ENCODE results near the gene NSL1.
"Not testable (repeated sequence)": the region's sequence is repeated elsewhere in the genome, so short reads cannot be mapped to it uniquely, and the experiment has no call there.

Gene NSL1

GRCh38 chr1:212713465-212714136 is 78.0 kb downstream of the NSL1 start:
- Mint-ChIP-seq H3K27ac (peak overlapping the region; percentile 64), H3K27me3 (peaks cover 28% of the 10 kb centered on the region), H3K4me3 (no peak overlapping the region), H3K36me3 (ENCODE audit: low read depth) (no peaks in the 10 kb centered on the region), H3K4me1 (ENCODE audit: low read depth) (peaks cover 28% of the 10 kb centered on the region), H3K9me3 (peaks cover 3% of the 10 kb centered on the region)

DNA sequence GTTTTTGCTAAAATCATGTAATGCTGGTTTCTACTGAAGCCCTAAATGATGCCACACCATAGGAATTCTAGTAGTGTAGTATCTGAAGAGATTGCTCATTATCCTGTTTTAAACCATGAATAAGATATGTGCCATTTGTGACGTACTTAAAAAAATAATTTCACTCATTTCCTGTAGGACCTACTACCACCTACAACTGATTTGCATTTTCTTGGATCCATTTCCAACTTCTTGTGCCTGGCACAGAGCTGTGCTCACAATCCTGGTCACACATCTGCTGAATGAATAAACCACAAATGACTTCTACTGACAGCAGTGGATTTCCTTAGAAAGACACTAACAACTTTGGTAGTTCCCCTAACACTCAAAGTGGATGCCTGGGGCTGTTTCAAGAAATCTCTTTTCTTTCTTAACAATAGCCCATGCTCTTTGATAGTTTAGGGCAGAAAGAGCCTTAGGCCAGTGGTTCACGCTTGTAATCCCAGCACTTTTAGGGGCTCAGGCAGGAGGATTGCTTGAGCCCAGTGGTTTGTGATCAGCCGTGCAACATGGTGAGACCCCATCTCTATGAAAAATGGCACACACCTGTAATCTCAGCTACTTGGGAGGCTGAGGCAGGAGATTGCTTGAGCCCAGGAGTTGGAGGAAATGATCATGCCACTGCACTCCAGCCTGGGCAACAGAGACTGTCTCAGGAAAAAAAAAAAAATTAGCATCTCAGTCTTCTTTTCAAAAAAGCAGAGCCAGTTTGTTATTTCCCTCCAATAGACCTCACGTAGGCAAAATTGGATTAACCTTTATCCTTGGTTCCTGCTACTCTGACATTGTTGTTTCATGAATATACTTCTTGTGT is 78.9 kb downstream of the NSL1 start:
- Mint-ChIP-seq H3K27me3 (peaks cover 19% of the 10 kb centered on the region), H3K4me3 (no peak overlapping the region), H3K27ac (peak overlapping the region; percentile 86), H3K36me3 (ENCODE audit: low read depth) (no peaks in the 10 kb centered on the region), H3K9me3 (peaks cover 3% of the 10 kb centered on the region), H3K4me1 (ENCODE audit: low read depth) (peaks cover 25% of the 10 kb centered on the region)

- not testable (repeated sequence) for H3K9me3 Mint-ChIP-seq; H3K36me3 Mint-ChIP-seq (ENCODE audit: low read depth); H3K4me3 Mint-ChIP-seq
- Mint-ChIP-seq H3K27me3 (peaks cover 12% of the 10 kb centered on the region), H3K27ac (peak overlapping the region; percentile 86), H3K4me1 (ENCODE audit: low read depth) (peaks cover 25% of the 10 kb centered on the region)
Observed at GRCh38 chr1:212711974-212712373, 79.6 kb downstream of the NSL1 start.

DNA sequence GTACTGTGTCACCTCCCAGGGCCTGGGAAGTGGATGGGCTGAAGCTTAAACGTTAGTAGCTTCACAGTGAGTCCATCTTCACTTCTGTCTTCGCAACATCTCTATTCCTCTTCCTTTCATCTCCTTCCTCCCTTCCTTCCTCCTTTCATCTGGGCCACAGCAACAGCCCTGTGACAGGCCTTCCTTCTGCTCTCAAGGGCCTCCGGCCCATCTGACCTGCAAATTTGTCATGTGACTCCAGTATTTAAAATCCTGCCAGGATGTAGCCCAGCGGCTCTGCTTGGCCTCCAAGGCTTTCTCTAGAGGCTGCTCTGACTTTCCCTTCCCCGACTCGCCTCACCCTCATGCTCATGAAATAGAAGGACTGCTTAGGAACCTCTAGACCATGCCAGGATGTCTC is 81.0 kb downstream of the NSL1 start:
- Mint-ChIP-seq H3K4me1 (ENCODE audit: low read depth) (peaks cover 25% of the 10 kb centered on the region), H3K4me3 (no peak overlapping the region), H3K27ac (peak overlapping the region; percentile 16), H3K9me3 (peaks cover under 1% of the 10 kb centered on the region), H3K36me3 (ENCODE audit: low read depth) (no peaks in the 10 kb centered on the region), H3K27me3 (peaks cover 1% of the 10 kb centered on the region)

DNA sequence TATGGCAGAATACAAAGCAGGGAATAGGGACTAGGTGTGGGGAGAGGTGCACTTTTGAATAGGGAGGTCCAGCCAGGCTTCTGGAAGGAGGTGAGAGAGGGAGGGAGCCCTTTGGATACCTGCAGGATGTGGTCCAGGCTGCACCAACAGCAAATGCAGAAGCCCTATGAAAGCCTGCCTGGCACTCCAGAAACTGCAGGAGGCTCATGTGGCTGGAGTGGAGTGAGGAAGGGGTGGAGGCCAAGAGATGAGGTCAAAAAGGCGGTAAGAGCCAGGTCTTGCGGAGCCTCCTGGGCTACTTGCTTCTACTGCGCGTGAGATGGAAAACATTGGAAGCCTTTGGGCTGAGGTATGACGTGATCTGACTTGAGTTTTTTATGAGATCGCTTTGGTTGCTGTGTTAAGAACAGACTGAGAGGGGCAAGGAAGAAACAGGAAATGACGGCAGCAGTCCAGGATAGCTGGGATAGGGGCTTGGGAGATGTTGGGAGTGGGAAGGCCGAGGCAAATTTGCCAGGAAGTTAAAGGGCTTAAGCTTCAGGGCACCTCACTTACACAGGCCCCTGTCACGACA is 87.5 kb downstream of the NSL1 start:
- Mint-ChIP-seq H3K36me3 (ENCODE audit: low read depth) (no peaks in the 10 kb centered on the region), H3K4me1 (ENCODE audit: low read depth) (peaks cover 51% of the 10 kb centered on the region), H3K27me3 (peaks cover 4% of the 10 kb centered on the region), H3K27ac (no peak overlapping the region), H3K4me3 (no peak overlapping the region), H3K9me3 (no peaks in the 10 kb centered on the region)

GRCh38 chr1:212702672-212703071 is 88.9 kb downstream of the NSL1 start:
- Mint-ChIP-seq H3K27me3 (peaks cover 4% of the 10 kb centered on the region), H3K27ac (no peak overlapping the region), H3K4me3 (no peak overlapping the region), H3K36me3 (ENCODE audit: low read depth) (peaks cover 4% of the 10 kb centered on the region), H3K4me1 (ENCODE audit: low read depth) (peaks cover 62% of the 10 kb centered on the region), H3K9me3 (no peaks in the 10 kb centered on the region)

- Mint-ChIP-seq H3K9me3 (no peaks in the 10 kb centered on the region), H3K36me3 (ENCODE audit: low read depth) (peaks cover 12% of the 10 kb centered on the region), H3K4me3 (peak overlapping the region; percentile 85), H3K4me1 (ENCODE audit: low read depth) (peaks cover 70% of the 10 kb centered on the region), H3K27ac (no peak overlapping the region), H3K27me3 (peaks cover 4% of the 10 kb centered on the region)
Observed at GRCh38 chr1:212701910-212702309, 89.7 kb downstream of the NSL1 start.

GRCh38 chr1:212700892-212701819 is 90.4 kb downstream of the NSL1 start:
- Mint-ChIP-seq H3K27ac (peak overlapping the region; percentile 94), H3K4me3 (peak overlapping the region; percentile 85), H3K36me3 (ENCODE audit: low read depth) (peaks cover 19% of the 10 kb centered on the region), H3K9me3 (no peaks in the 10 kb centered on the region), H3K27me3 (peaks cover 4% of the 10 kb centered on the region), H3K4me1 (ENCODE audit: low read depth) (peaks cover 76% of the 10 kb centered on the region)

DNA sequence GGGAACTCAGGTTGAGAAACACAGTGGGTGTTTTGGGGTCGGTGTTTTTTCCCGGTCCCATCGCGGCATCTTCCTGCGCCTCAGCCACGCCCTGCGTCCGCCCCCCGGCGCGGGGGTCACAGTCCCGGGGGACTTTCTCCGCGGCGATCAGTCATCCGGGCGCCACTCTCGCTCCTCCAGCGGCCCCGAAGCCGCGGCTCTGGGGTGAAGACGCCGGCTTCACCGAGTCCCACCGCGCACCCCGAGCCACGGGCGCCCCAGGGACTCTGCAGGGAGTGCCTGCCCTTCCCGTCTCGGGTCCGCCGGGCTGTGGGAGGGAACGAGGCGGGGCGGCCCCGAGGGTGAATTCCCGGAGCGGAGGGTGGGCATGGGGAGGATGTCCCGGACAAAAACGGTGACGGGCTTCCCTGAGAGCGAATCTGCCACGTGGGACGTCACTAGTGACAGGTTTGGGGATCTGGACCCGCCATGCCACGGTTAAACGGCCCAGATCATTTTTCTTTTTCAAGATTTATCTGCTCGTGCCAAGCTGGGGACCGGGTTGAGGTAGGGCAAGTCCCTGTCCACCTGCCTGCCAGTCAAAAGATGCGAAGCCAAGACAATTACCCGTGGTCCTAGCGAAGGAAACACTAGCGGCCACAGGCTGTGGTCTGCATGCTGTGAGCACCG is 91.2 kb downstream of the NSL1 start:
- H3K4me1 Mint-ChIP-seq (ENCODE audit: low read depth): peaks cover 78% of the 10 kb centered on the region
- no peaks in the 10 kb centered on the region for H3K9me3 Mint-ChIP-seq
- H3K27ac Mint-ChIP-seq: peak overlapping the region; percentile 94
- H3K36me3 Mint-ChIP-seq (ENCODE audit: low read depth): peaks cover 27% of the 10 kb centered on the region
- H3K4me3 Mint-ChIP-seq: peak overlapping the region; percentile 85
- H3K27me3 Mint-ChIP-seq: peaks cover 4% of the 10 kb centered on the region

- Mint-ChIP-seq H3K4me3 (peak within 1 kb of the TSS; percentile 85), H3K27ac (peak within 1 kb of the TSS; percentile 94), H3K4me1 (ENCODE audit: low read depth) (peaks cover 74% of the 10 kb centered on the region), H3K9me3 (no peaks in the 10 kb centered on the region), H3K27me3 (peaks cover 4% of the 10 kb centered on the region), H3K36me3 (ENCODE audit: low read depth) (peaks cover 30% of the 10 kb centered on the region)
Observed at GRCh38 chr1:212699625-212700222, 91.9 kb downstream of the NSL1 start, which contains the start of gene BATF3. TSS of gene BATF3 (minus strand) at chr1:212699840. CDS start at chr1:212699762, 78 bp downstream.

DNA sequence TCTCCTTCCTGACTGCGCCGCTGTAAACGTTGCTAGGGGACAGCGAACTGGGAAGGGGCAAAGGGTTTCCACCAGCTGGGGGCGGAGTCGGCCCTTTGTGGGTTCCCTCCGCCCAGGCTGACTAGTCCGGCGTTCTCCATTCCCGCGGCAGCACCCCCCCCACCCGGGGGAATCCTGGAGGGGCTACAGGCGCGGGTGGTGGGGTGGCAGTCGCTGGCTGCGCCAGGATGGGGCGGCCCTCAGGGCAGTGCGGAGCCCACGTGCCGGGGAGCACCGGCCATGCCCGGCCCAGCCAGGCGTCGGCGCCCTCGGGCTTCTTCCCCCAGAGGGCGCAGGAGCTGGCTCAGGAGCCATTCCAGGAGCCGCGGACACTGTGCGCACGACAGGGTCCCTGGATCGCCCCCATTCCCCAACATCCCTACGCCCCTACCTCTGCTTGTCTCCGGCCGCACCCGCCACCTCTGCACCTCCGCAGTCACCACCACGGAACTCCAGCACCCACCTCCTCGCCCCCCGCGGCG is 92.4 kb downstream of the NSL1 start:
- Mint-ChIP-seq H3K27ac (peak overlapping the region; percentile 88), H3K4me3 (peak overlapping the region; percentile 85), H3K9me3 (no peaks in the 10 kb centered on the region), H3K36me3 (ENCODE audit: low read depth) (peaks cover 36% of the 10 kb centered on the region), H3K27me3 (peaks cover 4% of the 10 kb centered on the region), H3K4me1 (ENCODE audit: low read depth) (peaks cover 68% of the 10 kb centered on the region)

- Mint-ChIP-seq H3K4me1 (ENCODE audit: low read depth) (peaks cover 62% of the 10 kb centered on the region), H3K27me3 (peaks cover 4% of the 10 kb centered on the region), H3K9me3 (no peaks in the 10 kb centered on the region), H3K36me3 (ENCODE audit: low read depth) (peaks cover 39% of the 10 kb centered on the region), H3K27ac (peak overlapping the region; percentile 81), H3K4me3 (peak overlapping the region; percentile 85)
Observed at GRCh38 chr1:212698467-212699103, 93.0 kb downstream of the NSL1 start.

DNA sequence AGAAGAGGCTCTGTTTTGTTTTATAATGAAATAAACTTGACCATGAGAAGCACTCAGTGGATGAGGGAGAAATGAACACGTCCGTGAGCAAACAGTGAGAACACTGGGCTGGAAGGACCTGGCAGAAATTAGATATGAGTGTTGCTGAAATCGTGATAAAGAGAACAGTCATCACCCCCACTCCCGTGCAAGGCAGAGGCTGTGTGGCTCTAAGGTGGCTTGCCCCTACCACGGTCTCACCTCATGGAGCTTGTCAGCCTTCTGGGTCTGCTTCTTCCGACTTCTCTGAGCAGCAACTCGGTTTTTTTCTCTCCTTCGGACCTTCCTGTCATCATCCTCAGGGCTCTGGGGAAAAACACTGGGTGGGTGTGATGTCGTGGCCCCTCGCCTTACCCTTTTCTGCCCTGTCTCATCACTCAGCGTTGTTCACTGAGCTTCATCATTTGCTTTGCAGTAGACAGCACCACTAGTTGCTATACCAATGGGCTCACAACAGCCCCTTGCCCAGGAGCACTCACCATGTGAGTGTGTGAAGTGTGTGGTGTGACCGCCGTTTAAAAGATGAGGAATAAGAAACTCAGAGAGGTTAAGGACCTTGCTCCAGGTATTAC is 94.8 kb downstream of the NSL1 start:
- Mint-ChIP-seq H3K36me3 (ENCODE audit: low read depth) (peaks cover 50% of the 10 kb centered on the region), H3K4me3 (peak overlapping the region; percentile 85), H3K27ac (peak overlapping the region; percentile 56), H3K27me3 (peaks cover 4% of the 10 kb centered on the region), H3K9me3 (no peaks in the 10 kb centered on the region), H3K4me1 (ENCODE audit: low read depth) (peaks cover 49% of the 10 kb centered on the region)
